GM12878 (cell line): ENCODE measurements around the gene C15orf40. TPM values are rescaled to one million over a fixed set of nuclear protein-coding genes. Genes with fewer than 3 reads are reported as not detected.

Experiments
- ATAC-seq: fragments of 200-7000 bp; cut with Tn5 transposase; 3 replicates; pipeline ENCODE4 v1.9.1; 2020; ENCODE audit warnings: mild to moderate bottlenecking, moderate library complexity
- BruUV-seq: library from RNA; stranded (reverse); fragments of 400-500 nt; replicated peaks from 2 replicates; lab custom pipeline; 2021; lab: Mats Ljungman, UMichigan
- CTCF ChIA-PET: fragments of 300-600 bp; sonication (Branson Sonifier 250); formaldehyde crosslinking; extraction: SDS; loops from one replicate; lab custom pipeline; 2021; ENCODE audit warnings: inconsistent platforms; lab: Yijun Ruan, JAX
- POLR2A ChIA-PET: fragments of 350-600 bp; formaldehyde crosslinking; extraction: SDS; loops from one replicate; lab custom pipeline; 2021; ENCODE audit warnings: inconsistent platforms; lab: Charles Lee
- RAD21 ChIA-PET: fragments of 300-600 bp; sonication (Branson Sonifier 250); formaldehyde crosslinking; loops from one replicate; lab custom pipeline; 2023; ENCODE audit warnings: antibody characterized with exemption; ENCODE audit not compliant: unreplicated experiment; lab: Charles Lee
- SMC1A ChIA-PET: fragments of 300-600 bp; sonication (Branson Sonifier 250); formaldehyde crosslinking; loops from one replicate; lab custom pipeline; 2023; ENCODE audit not compliant: unreplicated experiment, uncharacterized antibody; lab: Charles Lee
- DNase-seq: peaks from one replicate; pipeline ENCODE4 v3.0.0-alpha.2; 2011; ENCODE audit warnings: low read depth, low spot score
- FAIRE-seq: peaks from 3 replicates; lab custom pipeline; 2011; peaks lifted over from hg19 to GRCh38; lab: Jason Lieb, UNC
- H2AFZ ChIP-seq: 2 replicates; pipeline ENCODE4 v1.6.0; 2011; ENCODE audit warnings: low read depth, low read length, control low read depth; ENCODE audit not compliant: control insufficient read depth
- H3K27ac ChIP-seq: 2 replicates; pipeline ENCODE4 v1.5.1; 2011; ENCODE audit warnings: control low read depth; ENCODE audit not compliant: control insufficient read depth, insufficient read depth
- H3K27me3 ChIP-seq, 2 experiments: replicated peaks in 1 of 2; 2 replicates each; pipeline versions ENCODE4 v1.6.0 to v1.6.1; 2011; ENCODE audit warnings: low read length in 1 of 2; ENCODE audit not compliant: control insufficient read depth in 2 of 2, insufficient read depth in 2 of 2
- H3K36me3 ChIP-seq, 2 experiments: 2 replicates each; pipeline ENCODE4 v1.5.1; 2011; ENCODE audit warnings: low read length in 1 of 2; ENCODE audit not compliant: control insufficient read depth in 2 of 2, insufficient read depth in 2 of 2
- H3K4me1 ChIP-seq: 2 replicates; pipeline ENCODE4 v1.6.1; 2011; ENCODE audit warnings: mild to moderate bottlenecking, low read length, moderate library complexity, mixed read lengths; ENCODE audit not compliant: control insufficient read depth, insufficient read depth
- H3K4me2 ChIP-seq: 2 replicates; pipeline ENCODE4 v1.6.0; 2011; ENCODE audit warnings: control low read depth; ENCODE audit not compliant: control insufficient read depth, insufficient read depth
- H3K4me3 ChIP-seq: fragments of 200-600 bp; sonication (generic); 2 replicates; pipeline ENCODE4 v1.5.1; 2016
- H3K79me2 ChIP-seq: 2 replicates; pipeline ENCODE4 v1.6.0; 2011; ENCODE audit warnings: low read length; ENCODE audit not compliant: control insufficient read depth, insufficient read depth
- H3K9ac ChIP-seq: 2 replicates; pipeline ENCODE4 v1.8.0; 2011; ENCODE audit warnings: low read length, control low read depth, mixed read lengths; ENCODE audit not compliant: control insufficient read depth, insufficient read depth
- H3K9me3 ChIP-seq: replicated peaks from 3 replicates; pipeline ENCODE4 v1.5.1; 2011; ENCODE audit warnings: mild to moderate bottlenecking, low read length; ENCODE audit not compliant: control insufficient read depth, insufficient read depth
- H4K20me1 ChIP-seq: 2 replicates; pipeline ENCODE4 v1.6.0; 2011; ENCODE audit not compliant: control insufficient read depth, insufficient read depth
- BMI1 ChIP-seq: fragments of 450-650 bp; IDR thresholded peaks from 2 replicates; pipeline ENCODE4 v1.6.1; 2016; ENCODE audit warnings: mild to moderate bottlenecking, moderate library complexity, borderline replicate concordance
- ESRRA ChIP-seq: IDR thresholded peaks from 2 replicates; pipeline ENCODE4 v1.6.1; 2012; ENCODE audit warnings: mild to moderate bottlenecking, low read length, improper control_type of control experiment
- EZH2 ChIP-seq: IDR thresholded peaks from 2 replicates; pipeline ENCODE4 v1.6.1; 2012; ENCODE audit warnings: low read depth, mild to moderate bottlenecking, control low read depth, inconsistent platforms, low read length, borderline replicate concordance; ENCODE audit not compliant: control insufficient read depth
- JUND ChIP-seq: IDR thresholded peaks from 2 replicates; pipeline ENCODE4 v1.6.1; 2012; ENCODE audit warnings: low read depth, mild to moderate bottlenecking, low read length, improper control_type of control experiment, moderate library complexity
- MTA3 ChIP-seq: IDR thresholded peaks from 2 replicates; pipeline ENCODE4 v1.6.1; 2012; ENCODE audit warnings: low read length, inconsistent platforms, borderline replicate concordance
- MYC ChIP-seq: IDR thresholded peaks from 2 replicates; pipeline ENCODE4 v1.6.1; 2011; ENCODE audit warnings: mild to moderate bottlenecking, low read length, moderate library complexity, inconsistent platforms; ENCODE audit not compliant: insufficient read depth, insufficient replicate concordance, insufficient read length, severe bottlenecking
- PML ChIP-seq: IDR thresholded peaks from 2 replicates; pipeline ENCODE4 v1.6.1; 2012; ENCODE audit warnings: low read length, inconsistent platforms
- RAD21 ChIP-seq: IDR thresholded peaks from 2 replicates; pipeline ENCODE4 v1.6.1; 2011; ENCODE audit warnings: mild to moderate bottlenecking, low read depth, low read length, moderate library complexity; ENCODE audit not compliant: insufficient read depth
- SREBF2 ChIP-seq: IDR thresholded peaks from 2 replicates; pipeline ENCODE4 v1.6.1; 2012; ENCODE audit warnings: mild to moderate bottlenecking, low read length
- STAT3 ChIP-seq: IDR thresholded peaks from 2 replicates; pipeline ENCODE4 v1.6.1; 2011; ENCODE audit warnings: low read depth, low read length, improper control_type of control experiment
- WGBS: methylation state at CpG from one replicate; pipeline ENCODE4 v1.1.6; 2016; ENCODE audit warnings: low lambda C conversion rate; ENCODE audit not compliant: insufficient replicate concordance, insufficient coverage; ENCODE audit errors: missing lambda C conversion rate; 5-methylcytosine and 5-hydroxymethylcytosine counted together
- in situ Hi-C: fragments of 300-500 bp; cut with MboI; formaldehyde crosslinking; loops from 9 replicates; pipeline ENCODE4 v1.14.3; 2018; ENCODE audit warnings: mixed read lengths
- intact Hi-C: fragments of 100-400 bp; cut with micrococcal nuclease; formaldehyde crosslinking; loops from one replicate; pipeline ENCODE4 v1.14.2; 2022; ENCODE audit not compliant: unreplicated experiment
- polyA plus RNA-seq, 11 experiments: library from polyadenylated mRNA; depleted of rRNA in 4 of 11; unstranded in 6 of 11; stranded (reverse) in 5 of 11; fragments of >200 nt; fragmentation: Nextera tagmentation in 4 of 11; fragmentation: Illumina TruSeq in 1 of 11; extraction: Ambion mirVana in 4 of 11; extraction: Trizol in 1 of 11; gene quantifications; 1 replicate in 1 of 11; 2 replicates in 10 of 11; pipeline versions ENCODE4 v1.2.1 to v1.2.3, GENCODE V29; 2011 to 2016; ENCODE audit warnings: inconsistent platforms in 2 of 11, missing spikeins in 2 of 11, low read depth in 1 of 11
- total RNA-seq, 4 experiments: library from RNA; depleted of rRNA in 3 of 4; stranded (reverse); fragments of >200 nt in 3 of 4; fragmentation: Illumina TruSeq in 1 of 4; extraction: Trizol in 1 of 4; gene quantifications; 2 replicates each; pipeline versions ENCODE4 v1.2.1 to v1.2.3, GENCODE V29; 2013 to 2021
- TF ChIP-seq, protein P1 (sequence below): fragments of 450-650 bp; IDR thresholded peaks from 2 replicates; pipeline ENCODE4 v1.6.1; 2014; ENCODE audit warnings: mild to moderate bottlenecking
- TF ChIP-seq, protein P2 (sequence below): IDR thresholded peaks from 2 replicates; pipeline ENCODE4 v1.6.1; 2012; ENCODE audit warnings: low read depth, low read length, improper control_type of control experiment
- TF ChIP-seq, protein P3 (sequence below): fragments of 450-650 bp; IDR thresholded peaks from 2 replicates; pipeline ENCODE4 v1.6.1; 2017; ENCODE audit warnings: low read depth, mild to moderate bottlenecking, moderate library complexity

The C15orf40 gene
- total and polyA plus RNA-seq, 10 of the 15 experiments (the other 5 are each of a cell fraction or from before 2014, with no cell fraction given), result 21.3 to 70.0 (median 31.8) TPM

DNA sequence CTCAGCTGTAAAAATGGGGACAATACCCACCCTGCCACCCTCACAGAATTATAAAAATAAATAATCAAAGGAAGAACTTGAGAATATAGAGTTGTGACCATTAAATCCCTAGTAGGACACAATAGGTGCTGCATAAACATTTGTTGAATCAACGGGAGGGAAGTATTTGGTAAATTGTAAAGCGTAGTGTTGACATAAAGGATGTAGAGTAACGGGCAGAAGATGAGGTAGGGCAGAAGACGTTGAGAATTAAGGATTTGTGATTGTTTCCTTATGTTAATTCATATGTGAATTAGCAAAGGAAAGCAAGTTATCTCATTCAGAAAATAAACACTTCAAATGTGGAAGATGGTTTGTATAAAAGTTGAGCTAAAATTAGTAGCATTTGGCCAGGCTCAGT is 18.3 kb downstream of the C15orf40 start:
- Histone ChIP-seq H3K4me3 (no peak overlapping the region), H3K27ac (no peak overlapping the region), H3K9ac (no peak overlapping the region), H3K4me2 (no peak overlapping the region), H3K27me3 (no peaks in the 10 kb centered on the region), H3K9me3 (no peaks in the 10 kb centered on the region), H4K20me1 (no peaks in the 10 kb centered on the region), H2AFZ (no peak overlapping the region), H3K4me1 (no peaks in the 10 kb centered on the region), H3K36me3 (no peaks in the 10 kb centered on the region; a peak in 1 of 4 replicates), H3K79me2 (no peaks in the 10 kb centered on the region)
- TF ChIP-seq JUND, result no peak
- WGBS, result 70% methylated on average over 4 of the region's 4 CpGs
- in situ Hi-C loops (no loop called here), intact Hi-C loops (no loop called here)
- DNase-seq (no peak), FAIRE-seq (no peak), ATAC-seq (no peak)
- ChIA-PET CTCF (interaction anchor here (0.9 to 1.8 kb wide), 4 partner anchors 9 to 462 kb away, joined by 3 to 8 read pairs (median 4); partner anchors contain the start of gene C15orf40), RAD21 (no interaction called here), SMC1A (no interaction called here), POLR2A (no interaction called here)
- BruUV-seq, result no TSS peak

DNA sequence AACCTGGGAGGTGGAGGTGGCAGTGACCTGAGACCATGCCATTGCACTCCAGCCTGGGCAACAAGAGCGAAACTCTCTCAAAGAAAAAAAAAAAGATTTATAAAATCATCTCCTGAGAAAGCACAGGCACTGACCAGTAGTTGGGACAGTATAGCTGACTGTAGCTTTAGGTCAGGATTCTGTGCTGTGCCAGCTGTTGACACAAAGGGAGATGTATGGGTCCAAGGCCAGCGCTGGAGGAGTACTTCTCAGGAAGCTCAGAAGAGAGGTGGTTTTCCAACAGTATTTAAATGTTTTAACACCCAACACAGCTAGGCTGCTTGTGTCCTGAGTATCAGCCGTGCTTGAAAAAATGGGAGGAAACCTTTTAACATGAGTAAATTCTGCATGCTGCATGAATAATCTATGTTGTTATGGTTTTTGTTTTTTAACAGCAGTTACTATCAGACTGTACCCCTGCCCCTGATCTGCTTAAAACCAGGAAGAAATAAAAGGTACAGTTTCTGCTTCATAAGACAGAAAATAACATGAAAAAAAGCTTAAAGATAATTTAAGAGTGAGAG is 18.9 kb downstream of the C15orf40 start:
- H3K4me1 ChIP-seq, result no peaks in the 10 kb centered on the region
- no peak for ATAC-seq
- intact Hi-C loops (no loop called here), in situ Hi-C loops (no loop called here)
- no peak overlapping the region for H2AFZ ChIP-seq
- no peak overlapping the region for H3K4me3 ChIP-seq
- ChIA-PET SMC1A (interaction anchor here (0.7 kb wide), 1 partner anchor 8 kb away, joined by 3 read pairs; no protein-coding TSS in a partner anchor), POLR2A (interaction anchor here (0.6 kb wide), 1 partner anchor 85 kb away, joined by 3 read pairs; no protein-coding TSS in a partner anchor), RAD21 (no interaction called here), CTCF (interaction anchor here (0.9 to 1.8 kb wide), 4 partner anchors 8 to 461 kb away, joined by 3 to 8 read pairs (median 4); partner anchors contain the start of gene C15orf40)
- no TSS peak for BruUV-seq
- H3K9ac ChIP-seq, result no peak overlapping the region
- no peak for DNase-seq
- TF ChIP-seq, protein P1, sequence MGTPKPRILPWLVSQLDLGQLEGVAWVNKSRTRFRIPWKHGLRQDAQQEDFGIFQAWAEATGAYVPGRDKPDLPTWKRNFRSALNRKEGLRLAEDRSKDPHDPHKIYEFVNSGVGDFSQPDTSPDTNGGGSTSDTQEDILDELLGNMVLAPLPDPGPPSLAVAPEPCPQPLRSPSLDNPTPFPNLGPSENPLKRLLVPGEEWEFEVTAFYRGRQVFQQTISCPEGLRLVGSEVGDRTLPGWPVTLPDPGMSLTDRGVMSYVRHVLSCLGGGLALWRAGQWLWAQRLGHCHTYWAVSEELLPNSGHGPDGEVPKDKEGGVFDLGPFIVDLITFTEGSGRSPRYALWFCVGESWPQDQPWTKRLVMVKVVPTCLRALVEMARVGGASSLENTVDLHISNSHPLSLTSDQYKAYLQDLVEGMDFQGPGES, result no peak
- no peak for TF ChIP-seq EZH2
- no peak for TF ChIP-seq BMI1
- TF ChIP-seq SREBF2, result no peak
- TF ChIP-seq, protein P2, sequence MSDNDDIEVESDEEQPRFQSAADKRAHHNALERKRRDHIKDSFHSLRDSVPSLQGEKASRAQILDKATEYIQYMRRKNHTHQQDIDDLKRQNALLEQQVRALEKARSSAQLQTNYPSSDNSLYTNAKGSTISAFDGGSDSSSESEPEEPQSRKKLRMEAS, result no peak
- TF ChIP-seq MYC, result no peak
- TF ChIP-seq, protein P3, sequence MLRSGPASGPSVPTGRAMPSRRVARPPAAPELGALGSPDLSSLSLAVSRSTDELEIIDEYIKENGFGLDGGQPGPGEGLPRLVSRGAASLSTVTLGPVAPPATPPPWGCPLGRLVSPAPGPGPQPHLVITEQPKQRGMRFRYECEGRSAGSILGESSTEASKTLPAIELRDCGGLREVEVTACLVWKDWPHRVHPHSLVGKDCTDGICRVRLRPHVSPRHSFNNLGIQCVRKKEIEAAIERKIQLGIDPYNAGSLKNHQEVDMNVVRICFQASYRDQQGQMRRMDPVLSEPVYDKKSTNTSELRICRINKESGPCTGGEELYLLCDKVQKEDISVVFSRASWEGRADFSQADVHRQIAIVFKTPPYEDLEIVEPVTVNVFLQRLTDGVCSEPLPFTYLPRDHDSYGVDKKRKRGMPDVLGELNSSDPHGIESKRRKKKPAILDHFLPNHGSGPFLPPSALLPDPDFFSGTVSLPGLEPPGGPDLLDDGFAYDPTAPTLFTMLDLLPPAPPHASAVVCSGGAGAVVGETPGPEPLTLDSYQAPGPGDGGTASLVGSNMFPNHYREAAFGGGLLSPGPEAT, result no peak
- TF ChIP-seq JUND, result no peak
- TF ChIP-seq PML, result no peak
- no peak for TF ChIP-seq RAD21
- no peak for TF ChIP-seq MTA3
- no peak for TF ChIP-seq ESRRA
- no peak for TF ChIP-seq STAT3
- no peak overlapping the region for H3K27ac ChIP-seq
- no peaks in the 10 kb centered on the region for H3K27me3 ChIP-seq
- H3K79me2 ChIP-seq, result no peaks in the 10 kb centered on the region
- no peak for FAIRE-seq
- H3K36me3 ChIP-seq, result peaks cover 0 to 2% of the 10 kb centered on the region in 2 experiments; a peak in 1 of 4 replicates
- 100% methylated on average over 3 of the region's 3 CpGs for WGBS
- H3K9me3 ChIP-seq, result no peaks in the 10 kb centered on the region
- H4K20me1 ChIP-seq, result no peaks in the 10 kb centered on the region
- no peak overlapping the region for H3K4me2 ChIP-seq
